Left kidney (tissue), 2 donors: Measurements from ENCODE around the gene H1-8. TPM values are rescaled to one million over a fixed set of nuclear protein-coding genes. Genes with fewer than 3 reads are reported as not detected.
A peak's percentile ranks its signal among the peaks of the same experiment; 100 is the strongest.
"Not testable (repeated sequence)": the region's sequence is repeated elsewhere in the genome, so short reads cannot be mapped to it uniquely, and the experiment has no call there.

Source experiments
- DNase-seq: peaks from one replicate; pipeline ENCODE4 v3.0.0-alpha.2; 2013
- polyA plus RNA-seq: library from polyadenylated mRNA; unstranded; fragments of 120-200 nt; gene quantifications from one replicate; pipeline ENCODE4 v1.2.1, GENCODE V29; 2013; ENCODE audit not compliant: insufficient read length

H1-8 gene
- polyA plus RNA-seq, 1 donor, result not detected

- no peak for DNase-seq
Measured at GRCh38 chr3:129533406-129533805, 9.6 kb upstream of the H1-8 start.

DNA sequence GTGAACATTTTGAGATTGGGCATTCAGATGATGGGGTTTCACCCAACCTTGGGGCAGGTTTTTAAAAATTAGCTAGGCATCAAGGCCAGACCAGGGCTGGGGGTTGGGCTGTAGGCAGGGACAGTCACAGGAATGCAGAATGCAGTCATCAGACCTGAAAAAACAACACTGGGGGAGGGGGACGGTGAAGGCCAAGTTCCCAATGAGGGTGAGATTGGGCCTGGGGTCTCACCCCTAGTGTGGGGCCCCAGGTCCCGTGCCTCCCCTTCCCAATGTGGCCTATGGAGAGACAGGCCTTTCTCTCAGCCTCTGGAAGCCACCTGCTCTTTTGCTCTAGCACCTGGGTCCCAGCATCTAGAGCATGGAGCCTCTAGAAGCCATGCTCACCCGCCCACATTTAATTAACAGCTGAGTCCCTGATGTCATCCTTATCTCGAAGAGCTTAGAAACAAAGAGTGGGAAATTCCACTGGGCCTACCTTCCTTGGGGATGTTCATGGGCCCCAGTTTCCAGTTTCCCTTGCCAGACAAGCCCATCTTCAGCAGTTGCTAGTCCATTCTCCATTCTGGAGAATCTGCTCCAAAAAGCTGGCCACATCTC, 8.4 kb upstream of the H1-8 start:
- DNase-seq, result peak; percentile 53

GRCh38 chr3:129535075-129535474, 7.9 kb upstream of the H1-8 start:
- no peak for DNase-seq

- no peak for DNase-seq
Measured at GRCh38 chr3:129536374-129536667, 6.7 kb upstream of the H1-8 start.

- DNase-seq, result no peak
Measured at GRCh38 chr3:129536804-129537203, 6.2 kb upstream of the H1-8 start.

GRCh38 chr3:129539206-129539605, 3.8 kb upstream of the H1-8 start:
- DNase-seq, result no peak

DNA sequence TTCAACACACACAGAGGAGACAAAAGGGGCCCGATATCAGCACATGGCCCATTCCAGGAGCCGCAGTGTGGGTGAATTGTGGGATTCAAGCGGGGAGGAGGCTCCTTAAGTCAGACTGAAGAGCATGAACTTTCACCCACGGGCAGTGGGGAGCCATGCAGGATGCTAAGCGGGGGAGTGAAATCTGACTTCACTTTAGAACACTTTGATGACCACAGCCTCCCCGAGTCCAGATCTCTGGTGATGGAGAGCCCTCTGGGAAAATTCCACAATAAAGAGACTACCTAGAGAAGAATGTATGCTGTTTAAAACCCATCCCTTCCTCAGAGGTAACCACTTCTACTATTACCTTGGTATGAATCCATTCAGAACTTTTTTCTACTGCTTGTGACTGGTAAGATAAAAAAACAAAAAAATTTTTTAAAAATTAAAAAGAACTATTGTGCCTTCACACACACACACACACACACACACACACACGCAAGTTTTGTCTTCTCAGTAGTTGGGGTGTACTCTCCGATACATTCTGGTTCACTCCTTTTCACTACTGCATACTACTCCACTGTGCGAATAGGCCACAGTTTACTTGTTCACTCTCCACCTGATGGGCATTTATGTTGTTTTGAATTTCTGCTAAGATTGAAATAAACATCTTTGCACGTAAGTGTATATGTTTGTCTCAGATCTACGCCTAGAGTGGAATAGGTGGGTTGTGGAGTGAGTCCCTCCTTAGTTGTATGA, 2.0 kb upstream of the H1-8 start:
- DNase-seq, result no peak

DNA sequence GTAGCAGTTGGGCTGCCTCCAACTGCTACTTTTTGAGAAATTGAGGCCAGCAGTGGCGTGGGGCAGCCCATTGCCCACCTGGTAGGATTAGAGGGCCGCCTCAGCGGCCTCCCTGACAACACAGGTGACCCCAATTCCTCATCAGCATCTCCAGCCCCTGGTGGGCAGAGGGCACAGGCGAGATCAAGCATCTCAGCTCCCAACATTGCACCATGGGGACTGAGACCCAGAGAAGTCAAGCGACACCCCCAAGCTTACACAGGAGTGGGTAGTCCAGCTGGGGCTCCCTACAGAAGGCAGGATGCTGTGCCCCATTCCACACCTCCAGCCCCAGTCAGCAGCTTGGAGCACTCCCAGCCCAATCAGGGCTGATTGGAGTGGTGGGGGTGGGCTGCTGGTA, 228 bp upstream of the H1-8 start:
- no peak for DNase-seq

DNA sequence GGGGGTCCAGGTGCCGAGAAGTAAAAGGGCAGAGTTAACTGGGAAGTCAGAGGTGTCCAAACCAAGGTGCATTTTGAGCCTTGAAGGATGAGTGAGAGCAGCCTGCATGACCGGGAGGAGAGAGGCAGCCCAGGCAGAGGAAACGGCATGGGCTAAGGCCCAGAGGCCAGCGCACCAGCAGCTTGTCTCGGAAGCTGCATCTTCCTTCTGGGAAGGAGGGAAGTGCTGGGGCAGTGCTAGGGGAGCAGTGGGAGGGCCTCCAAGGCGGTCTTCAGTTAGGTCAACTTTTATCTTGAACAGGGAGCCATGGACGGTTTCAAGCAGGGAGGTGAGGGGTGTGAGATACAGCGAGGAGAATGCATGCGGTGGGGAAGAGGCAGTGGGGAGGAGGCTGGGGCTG, 1.0 kb downstream of the H1-8 start:
- no peak for DNase-seq

- not testable (repeated sequence) for DNase-seq
Measured at GRCh38 chr3:129545951-129546350, 3.0 kb downstream of the H1-8 start.

- no peak for DNase-seq
Measured at GRCh38 chr3:129547241-129547640, 4.3 kb downstream of the H1-8 start.

- no peak for DNase-seq
Measured at GRCh38 chr3:129548104-129548965, 5.4 kb downstream of the H1-8 start.

DNA sequence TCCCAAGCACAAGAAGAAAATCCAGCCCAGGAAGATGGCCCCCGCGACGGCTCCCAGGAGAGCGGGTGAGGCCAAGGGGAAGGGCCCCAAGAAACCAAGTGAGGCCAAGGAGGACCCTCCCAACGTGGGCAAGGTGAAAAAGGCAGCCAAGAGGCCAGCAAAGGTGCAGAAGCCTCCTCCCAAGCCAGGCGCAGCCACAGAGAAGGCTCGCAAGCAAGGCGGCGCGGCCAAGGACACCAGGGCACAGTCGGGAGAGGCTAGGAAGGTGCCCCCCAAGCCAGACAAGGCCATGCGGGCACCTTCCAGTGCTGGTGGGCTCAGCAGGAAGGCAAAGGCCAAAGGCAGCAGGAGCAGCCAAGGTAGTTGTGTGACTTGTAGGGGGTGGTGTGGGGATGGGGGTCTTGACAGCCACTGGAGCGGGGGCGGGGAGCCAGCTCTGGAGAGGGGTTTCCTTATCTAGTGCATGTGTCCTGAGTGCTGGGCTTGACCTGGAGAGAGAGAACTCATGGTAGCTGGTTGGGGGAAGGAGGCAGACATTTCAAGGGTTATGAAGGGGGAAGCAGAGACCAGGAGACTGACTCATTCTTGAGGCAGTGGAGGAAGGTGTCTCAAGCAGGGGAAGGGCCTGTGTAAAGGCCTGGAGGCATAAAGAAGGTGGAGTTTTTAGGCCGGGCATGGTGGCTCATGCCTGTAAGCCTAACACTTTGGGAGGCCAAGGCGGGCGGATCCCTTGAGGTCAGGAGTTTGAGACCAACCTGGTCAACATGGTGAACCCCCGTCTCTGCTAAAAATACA, 6.2 kb downstream of the H1-8 start:
- DNase-seq, result no peak

DNA sequence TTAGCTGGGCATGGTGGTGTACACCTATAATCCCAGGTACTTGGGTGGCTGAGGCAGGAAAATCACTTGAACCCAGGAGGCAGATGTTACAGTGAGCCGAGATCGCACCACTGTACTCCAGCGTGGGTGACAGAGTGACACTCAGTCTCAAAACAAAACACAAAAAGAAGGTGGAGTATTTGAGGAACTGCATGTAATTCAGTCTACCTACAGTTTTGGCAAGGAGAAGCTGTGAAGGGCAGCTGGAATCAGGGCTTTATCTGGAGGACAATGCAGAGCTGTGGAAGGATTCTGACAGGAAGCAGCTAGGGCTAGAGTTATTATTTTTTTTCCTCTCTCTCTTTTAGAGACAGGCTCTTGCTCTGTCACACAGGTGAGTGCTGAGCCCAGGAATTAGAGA, 6.8 kb downstream of the H1-8 start:
- no peak for DNase-seq

DNA sequence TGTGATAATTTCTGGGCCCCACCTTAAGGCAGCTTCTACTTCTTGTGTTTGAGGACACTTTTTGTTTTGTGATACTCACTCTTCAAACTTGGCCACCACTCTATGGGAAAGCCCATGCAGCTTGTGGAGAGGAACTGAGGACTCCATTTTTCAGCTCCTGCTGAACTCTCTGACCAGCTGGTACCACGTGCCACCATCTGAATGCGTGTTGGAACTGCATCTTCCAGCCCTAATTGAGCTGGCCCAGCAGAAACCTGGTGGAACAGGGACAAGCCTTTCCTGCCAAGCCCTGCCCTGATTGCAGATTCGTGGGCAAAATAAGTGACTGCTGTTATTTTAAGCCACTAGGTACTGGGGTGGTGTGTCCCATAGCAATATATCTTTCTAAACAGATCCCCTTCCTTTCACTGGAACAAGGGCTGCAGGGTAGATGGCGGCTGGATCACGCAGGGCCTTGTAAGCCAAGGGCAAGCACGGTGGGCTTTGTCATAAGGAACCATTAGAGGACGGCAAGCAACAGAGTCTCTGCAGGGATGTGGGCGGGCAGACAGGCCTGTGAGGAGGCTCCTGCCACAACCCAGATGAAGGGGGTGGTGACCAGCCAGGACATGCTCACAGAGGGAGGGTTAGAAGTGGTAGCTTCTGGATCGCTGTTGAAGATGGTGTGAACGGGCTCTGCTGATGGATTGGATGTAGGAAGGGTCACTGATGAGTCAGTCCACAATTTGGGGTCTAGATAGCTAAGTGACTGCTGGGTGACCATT, 9.5 kb downstream of the H1-8 start:
- DNase-seq, result no peak

DNA sequence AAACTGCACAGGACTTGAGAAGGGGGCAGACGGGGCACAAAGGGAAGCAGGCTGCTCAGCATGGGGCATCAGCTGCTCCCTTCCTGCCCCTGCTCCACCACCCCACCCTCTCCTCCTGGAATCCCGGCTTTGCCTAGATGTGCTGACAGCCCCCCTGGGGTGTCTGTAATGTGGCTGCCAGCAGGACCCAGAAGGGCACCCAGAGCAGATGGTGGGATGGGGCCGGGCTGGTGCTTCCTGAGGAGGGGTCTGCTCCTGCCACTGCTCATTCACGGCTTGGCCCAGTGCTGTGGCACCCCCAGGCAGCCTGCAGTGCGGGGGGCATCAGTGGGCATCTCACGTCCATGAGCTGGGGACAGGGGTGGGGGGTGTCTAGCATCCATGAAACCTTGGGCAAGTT, 10.2 kb downstream of the H1-8 start:
- no peak for DNase-seq

DNA sequence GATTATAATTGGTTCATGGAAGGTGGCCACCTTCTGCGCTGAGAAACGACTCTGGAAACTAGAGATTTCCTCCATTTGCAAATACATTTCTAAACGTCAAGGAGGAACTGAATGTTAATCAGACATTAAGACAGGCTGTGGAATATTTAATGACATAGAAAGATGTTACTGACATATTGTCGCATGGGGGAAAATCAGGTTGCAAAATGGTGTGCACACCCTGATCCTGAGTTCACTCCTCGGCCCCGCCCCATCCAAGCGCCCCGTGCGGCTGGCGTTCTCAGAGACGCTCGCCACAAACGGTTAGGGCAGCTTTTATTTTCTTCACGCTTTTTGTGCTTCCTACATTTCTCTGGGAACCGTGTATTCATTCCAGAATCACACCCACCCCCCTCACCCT, 10.7 kb downstream of the H1-8 start:
- DNase-seq, result no peak

DNA sequence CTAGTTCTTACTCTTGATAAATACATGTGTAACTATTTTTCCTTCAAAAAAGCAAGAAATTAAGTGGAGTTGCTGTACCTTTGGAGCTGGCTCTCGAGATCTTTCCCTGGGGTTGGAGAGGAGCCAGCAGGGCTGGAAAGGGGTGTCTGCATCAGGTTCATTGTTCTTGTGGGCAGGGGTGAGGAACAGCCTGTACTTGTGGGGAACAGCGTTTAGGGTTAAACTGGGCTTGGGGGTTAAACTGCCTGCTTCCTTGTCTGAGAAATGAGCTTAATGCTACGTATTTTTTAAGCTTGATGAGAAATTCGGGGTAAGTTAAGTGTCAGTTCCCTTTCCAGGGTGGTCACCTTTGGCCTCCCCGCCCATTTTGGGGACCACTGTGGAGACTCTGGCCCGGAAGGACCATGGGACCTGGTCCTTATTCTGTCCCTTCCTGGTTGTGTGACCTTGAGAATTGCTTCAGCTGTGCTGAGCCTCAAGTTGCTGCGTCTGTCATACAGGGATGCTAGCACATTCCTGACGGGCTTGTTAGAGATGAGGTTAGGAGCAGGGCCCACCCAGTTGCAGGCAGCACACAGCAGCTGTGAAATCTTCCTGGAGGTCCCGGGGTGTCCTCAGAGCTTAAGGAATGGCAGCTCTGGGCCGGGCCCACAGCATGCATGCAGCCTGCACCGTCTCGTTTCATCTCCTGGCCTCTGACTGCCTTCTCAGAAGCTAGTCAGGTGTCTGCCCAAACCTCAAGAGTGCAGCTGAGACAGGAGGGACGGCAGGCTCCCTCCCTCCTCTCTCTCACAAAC, 11.6 kb downstream of the H1-8 start:
- DNase-seq, result no peak

DNA sequence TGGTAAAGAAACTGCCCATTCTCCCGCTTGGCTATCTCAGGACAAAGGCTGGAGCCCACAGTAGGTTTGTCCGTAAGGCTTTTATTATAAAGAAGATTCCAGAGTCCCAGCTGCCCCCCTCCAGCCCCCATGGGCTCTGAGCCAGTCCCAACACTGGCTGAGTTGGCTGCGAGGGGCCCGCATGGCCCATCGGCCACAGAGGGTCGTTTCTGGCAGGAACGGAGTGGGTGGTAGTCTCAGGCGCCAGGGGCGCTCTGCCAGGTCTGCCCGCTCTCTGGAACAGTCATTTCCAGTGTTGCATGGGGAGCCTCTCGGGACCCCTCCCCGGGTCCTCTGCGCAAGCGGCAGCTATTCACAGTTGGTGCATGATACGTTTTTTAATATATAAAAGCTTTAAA, 12.2 kb downstream of the H1-8 start:
- DNase-seq, result no peak

DNA sequence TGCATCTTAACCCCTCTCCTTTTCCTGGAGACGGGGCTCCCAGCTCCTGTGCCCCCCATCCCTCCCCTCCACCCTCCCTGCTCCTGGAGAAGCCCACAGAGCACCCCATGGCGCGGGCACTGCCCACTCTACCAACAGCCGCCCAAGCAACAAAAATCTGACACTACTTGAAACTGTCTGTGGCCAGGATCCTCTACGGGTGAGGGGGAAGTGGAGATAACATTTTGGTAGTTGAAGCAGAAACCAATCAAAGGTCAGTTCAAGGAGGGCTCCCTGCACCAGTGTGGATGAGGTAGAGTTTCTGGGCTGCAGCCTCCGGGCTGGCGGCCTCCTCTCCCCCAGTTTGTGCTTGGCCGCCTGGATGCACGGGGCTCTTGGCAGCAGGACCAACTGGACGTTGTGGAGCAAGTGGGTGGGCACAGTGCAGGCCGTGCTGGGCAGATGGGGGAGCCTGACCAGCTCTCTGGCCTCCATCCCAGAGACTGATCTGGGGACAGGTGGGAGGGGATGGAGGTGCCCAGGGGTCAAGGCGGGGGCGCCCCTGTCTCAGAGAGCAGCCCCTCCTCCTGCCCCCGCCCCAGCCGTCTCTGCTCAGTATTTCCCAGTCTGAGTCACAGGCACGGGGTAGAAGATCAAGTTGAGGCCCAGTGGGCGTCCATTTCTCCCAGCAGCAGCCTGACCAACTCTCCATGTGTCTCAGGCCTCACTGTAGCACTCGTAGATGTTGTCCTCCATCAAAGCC, 12.8 kb downstream of the H1-8 start:
- DNase-seq, result no peak
